Uterus (tissue), 2 donors: Measurements from ENCODE around the gene GMCL2.

Source experiments
- CTCF ChIP-seq, 4 experiments: fragments of 200-600 bp in 2 of 4; fragments of 450-650 bp in 2 of 4; sonication (generic) in 2 of 4; IDR thresholded peaks; one replicate each; pipeline ENCODE4 v1.5.1; 2016 to 2019; ENCODE audit warnings: antibody characterized with exemption in 4 of 4, mild to moderate bottlenecking in 2 of 4, moderate library complexity in 1 of 4
- POLR2A ChIP-seq, 2 donors: fragments of 450-650 bp; IDR thresholded peaks; one replicate each; pipeline ENCODE4 v1.6.1; 2016; ENCODE audit warnings: antibody characterized with exemption in 2 of 2, mild to moderate bottlenecking in 1 of 2, moderate library complexity in 1 of 2

- TF ChIP-seq CTCF (IDR thresholded peaks at IDR 0.05): no peak
- no peak for TF ChIP-seq POLR2A (IDR thresholded peaks at IDR 0.05)
Observed at GRCh38 chr5:178221853-178222252, 34.7 kb upstream of the GMCL2 start.
